Amygdala (tissue), 56 donors: ENCODE data around the gene GPBAR1.
A peak's percentile ranks its signal among the peaks of the same experiment; 100 is the strongest.
"Not testable (repeated sequence)": the region's sequence is repeated elsewhere in the genome, so short reads cannot be mapped to it uniquely, and the experiment has no call there.

Source experiments
- DNase-seq, 56 donors: peaks; one replicate each; lab custom pipeline; 2025; lab: John Stamatoyannopoulos, UW

GPBAR1 gene

DNA sequence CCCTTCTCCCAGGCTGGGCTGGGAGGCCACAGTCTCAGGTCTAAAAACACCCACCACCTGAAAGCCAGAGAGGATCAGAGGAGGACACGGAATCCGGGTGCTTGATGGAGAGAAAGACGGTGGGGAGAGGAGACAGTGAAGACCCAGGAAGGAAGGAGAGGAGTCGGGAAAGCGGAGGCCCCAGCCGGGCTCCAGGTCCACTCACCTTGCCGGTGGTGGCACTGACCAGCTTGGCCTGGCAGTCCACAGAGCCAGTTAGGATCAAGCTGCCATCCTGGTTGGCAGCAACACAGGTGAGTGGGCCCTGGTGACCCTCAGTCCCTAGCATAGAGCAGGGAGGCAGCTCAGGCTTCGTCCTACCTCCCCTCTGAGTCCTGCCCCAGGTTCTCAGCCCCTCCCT, 4.8 kb downstream of the GPBAR1 start:
- DNase-seq = no peak

DNA sequence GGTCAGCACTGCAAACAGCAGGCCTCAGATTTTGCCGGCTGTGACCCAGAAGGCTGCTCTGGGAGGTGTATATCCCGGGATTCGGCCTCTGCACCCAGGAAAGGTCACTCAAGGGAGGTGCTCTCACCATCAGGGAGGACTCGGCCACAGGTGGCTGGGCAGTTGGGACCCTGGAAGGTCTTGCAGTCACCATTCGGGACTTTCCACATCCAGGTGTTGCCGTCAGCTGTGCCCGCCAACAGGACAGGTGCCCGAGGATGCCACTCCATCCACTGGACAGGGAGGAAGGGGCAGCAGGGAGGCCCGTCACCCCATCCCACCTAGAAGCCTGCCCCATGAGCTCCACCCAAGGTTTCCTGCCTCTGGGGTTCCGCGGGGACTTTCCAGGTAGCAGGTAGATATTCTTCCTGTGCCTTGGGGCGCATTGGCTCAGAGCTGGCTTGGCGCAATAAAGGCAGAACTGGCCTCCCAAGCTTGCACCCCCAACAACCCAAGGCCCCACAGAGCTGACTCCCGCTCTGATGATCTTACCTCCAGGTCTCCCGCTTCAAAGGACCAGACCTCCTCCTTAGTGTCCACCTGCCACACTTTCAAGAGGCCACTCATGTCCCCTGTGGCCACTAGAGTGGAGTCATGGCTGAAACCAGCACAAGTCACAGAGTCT, 5.6 kb downstream of the GPBAR1 start:
- DNase-seq = no peak

DNA sequence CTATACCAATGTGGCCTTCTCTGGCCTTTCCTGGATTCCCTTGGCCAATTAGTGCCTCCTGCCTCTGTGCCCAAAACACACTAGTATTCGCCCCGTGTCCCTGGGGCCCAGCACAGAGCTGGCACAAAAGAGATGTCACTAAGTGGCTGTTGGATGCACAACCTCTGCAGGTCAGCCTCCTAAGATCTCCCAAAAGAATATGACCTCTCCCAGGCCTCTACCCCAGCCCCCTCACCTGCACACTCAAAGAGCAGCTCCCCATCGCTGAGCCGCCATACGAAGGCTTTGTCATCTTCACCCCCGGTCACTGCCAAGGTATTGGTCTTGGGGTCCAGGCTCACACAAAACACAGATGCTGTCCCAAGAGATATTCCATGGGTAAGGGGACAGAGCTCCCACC, 6.4 kb downstream of the GPBAR1 start:
- no peak for DNase-seq

DNA sequence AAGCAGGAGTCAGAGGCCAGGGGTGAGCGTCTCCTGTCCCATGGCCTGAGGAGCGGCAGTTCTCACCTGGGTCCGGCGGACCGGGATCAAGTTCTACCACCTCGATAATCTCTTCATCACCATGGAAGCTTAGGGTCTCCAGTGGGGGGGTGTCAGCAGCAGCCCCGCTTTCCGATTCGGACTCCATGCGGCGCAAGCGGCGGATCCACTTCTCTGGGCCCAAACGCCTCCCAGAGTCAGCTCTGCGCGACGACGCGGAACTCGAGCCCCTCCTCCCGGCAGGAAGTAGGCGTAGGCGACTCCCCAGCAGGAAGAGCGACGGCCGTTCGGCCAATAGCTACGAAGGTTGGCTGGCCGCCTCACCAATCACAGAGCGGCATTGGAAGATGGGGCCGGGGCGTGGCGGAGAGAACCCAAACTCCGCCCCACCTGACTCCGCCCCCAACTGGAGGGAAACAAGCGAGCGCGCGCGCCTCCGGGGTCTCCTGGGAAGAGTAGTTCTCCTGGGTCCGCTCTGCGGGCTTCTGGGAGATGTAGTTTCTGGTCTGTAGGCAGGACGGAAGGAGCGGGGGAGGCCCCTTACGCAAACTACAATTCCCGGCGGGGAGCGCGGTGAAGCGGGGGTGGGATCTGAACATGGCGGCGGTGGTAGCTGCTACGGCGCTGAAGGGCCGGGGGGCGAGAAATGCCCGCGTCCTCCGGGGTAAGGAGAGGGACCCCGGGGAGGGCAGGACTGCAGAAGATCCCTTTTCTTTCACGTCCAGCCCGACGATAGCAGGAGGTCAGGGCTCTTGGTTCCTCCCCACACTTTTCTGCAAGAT, 9.3 kb downstream of the GPBAR1 start, which contains the start of the genes AAMP and PNKD:
Gene AAMP (minus strand): TSS at position 238 of the 821 bp plus-strand sequence. CDS start 51 bp downstream, at position 187.
Gene PNKD (plus strand): TSS at position 620 of the 821 bp plus-strand sequence. CDS start 17 bp downstream, at position 637.
- DNase-seq = peak; percentile 77 to 100 (median 100)

DNA sequence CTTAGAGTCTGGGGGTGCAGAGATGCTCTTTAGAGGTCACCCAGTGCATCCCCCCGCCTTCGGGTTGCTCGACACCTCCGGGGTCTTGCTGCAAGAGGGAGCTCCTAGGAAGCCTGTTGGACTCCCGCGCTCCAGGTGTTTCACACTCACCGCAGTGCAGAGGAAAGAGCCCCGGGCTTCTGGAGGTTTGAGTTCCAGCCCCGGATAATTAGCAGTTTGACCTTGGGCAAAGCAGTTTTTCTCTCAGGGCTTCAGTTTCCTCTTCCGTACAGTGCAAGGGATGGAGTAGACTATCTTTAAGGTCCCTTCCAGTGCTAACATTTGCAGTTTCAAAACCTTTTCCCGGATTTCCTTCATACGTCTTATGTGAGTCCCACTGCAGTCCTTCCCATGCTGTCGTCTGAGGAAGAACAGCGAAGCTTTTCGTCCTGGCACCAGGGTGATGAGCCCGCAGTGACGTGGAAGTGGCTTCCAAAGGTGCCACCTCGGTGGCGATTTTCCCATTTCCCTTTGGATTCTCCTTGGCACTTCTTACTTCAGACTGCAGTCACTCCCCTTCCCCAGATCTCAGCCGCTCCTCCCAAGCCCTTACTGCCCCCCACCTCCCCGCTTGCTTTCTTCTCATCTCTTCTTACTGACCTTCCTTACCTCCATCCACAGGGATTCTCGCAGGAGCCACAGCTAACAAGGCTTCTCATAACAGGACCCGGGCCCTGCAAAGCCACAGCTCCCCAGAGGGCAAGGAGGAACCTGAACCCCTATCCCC, 10.1 kb downstream of the GPBAR1 start:
- peak in 1 of 56 donors; percentile 67 for DNase-seq

DNA sequence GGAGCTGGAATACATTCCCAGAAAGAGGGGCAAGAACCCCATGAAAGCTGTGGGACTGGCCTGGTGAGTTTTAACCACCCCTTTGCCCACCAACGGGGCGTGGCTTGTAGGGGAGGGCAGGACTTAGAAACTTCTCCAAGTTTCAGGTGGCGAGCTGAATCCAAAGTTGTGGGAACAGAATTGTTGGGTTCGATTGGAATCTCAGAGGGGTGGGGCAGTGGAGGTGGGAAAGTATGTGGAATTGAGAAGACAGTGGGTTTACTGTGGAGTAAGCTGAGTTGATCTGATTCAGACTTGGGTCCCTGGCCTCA, 10.6 kb downstream of the GPBAR1 start:
- no peak for DNase-seq

DNA sequence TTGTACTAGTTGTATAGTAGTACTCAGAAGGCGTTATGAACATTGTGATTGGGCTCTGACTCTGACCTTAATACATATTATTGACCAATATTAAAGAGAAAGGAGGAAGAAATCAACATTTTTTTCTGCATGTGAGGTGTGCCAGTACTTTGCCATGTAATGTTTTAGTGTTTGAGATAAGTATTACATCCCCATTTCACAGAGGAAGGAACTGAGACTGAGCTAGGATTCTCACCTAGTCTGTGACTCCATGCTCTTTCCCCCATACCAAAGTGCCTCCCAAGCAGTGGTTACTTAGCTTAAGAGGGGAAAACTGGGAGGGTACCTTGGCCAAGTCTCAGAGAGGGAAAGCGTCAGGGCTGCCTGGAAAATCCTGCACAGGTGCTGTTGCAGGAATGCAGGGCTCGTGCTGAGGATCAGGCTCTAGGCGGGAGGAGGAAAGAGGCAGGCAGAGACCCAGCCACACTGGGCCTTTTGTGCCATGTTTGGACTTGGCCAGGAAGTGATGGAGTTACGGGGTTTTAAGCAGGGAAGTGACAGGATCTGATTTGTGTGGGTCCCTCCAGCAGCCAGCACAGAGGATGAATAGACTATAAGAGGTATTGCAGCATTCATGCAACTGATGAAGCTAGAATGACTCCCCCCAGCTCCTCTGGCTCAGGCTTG, 11.2 kb downstream of the GPBAR1 start:
- DNase-seq = peak in 1 of 56 donors; percentile 36

DNA sequence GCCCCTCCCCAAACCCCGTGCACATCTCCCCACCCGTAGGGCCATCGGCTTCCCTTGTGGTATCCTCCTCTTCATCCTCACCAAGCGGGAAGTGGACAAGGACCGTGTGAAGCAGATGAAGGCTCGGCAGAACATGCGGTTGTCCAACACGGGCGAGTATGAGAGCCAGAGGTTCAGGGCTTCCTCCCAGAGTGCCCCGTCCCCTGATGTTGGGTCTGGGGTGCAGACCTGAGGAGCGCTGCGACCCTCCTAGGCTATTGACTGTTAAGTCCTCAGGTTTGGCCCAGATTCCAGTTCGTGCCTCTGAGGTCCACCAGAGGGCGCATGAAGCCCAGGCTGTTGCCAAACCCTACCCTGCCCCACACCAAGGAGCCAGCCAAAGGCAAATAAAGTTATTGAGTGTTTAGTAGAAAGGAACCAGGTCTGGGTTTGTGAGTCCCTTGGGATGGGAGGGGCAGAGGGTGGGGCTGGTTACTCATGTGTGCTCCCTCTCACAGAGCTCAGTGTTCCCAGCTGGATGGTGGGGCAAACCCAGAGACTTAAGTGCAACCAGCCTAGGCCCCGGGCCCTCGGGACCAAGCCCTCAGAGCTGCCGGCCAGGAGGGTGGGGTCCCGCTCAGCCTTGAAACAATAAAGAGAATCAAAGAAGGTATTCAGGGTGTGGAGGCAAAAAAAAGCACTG, 11.9 kb downstream of the GPBAR1 start:
- peak in 55 of 56 donors; percentile 23 to 87 (median 67) for DNase-seq

DNA sequence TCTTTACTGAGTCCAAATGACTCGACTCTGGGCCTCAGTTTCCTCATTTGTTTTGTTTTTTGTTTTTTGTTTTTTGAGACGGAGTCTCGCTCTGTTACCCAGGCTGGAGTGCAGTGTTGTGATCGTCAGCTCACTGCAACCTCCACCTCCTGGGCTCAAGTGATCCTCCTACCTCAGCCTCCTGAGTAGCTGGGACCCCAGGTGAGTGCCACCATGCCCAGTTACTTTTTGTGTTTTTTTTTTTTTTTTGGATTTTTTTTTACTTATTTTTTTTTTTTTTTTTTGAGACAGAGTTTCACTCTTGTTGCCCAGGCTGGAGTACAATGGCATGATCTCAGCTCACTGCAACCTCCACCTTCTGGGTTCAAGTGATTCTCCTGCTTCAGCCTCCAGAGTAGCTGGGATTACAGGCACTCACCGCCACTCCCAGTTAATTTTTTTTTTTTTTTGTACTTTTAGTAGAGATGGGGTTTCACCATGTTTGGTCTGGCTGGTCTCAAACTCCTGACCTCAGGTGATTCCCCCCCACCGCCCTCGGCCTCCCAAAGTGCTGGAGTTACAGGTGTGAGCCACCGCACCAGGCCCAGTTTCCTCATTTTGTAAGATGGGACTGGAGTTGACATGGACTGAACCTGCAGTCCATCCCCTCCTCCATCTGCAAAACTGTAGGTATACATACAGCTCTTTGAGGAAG, 12.5 kb downstream of the GPBAR1 start:
- not testable (repeated sequence) for DNase-seq

DNA sequence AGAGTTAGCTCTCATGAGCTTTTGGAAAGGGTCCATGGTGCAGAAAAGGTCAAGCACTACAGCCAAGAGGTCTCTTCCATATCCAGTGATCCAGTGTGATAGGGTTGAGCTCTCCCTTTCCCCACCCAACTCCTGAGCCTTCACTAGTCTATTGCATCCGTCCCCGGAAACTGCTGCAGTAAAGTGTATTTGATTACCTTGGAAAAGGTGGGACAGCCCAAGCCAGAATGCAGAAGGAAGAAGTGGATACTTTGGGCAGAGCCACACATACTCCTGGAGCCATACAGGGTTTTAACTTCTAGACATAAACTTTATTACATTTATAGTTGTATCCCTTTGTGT, 13.1 kb downstream of the GPBAR1 start:
- DNase-seq = no peak

DNA sequence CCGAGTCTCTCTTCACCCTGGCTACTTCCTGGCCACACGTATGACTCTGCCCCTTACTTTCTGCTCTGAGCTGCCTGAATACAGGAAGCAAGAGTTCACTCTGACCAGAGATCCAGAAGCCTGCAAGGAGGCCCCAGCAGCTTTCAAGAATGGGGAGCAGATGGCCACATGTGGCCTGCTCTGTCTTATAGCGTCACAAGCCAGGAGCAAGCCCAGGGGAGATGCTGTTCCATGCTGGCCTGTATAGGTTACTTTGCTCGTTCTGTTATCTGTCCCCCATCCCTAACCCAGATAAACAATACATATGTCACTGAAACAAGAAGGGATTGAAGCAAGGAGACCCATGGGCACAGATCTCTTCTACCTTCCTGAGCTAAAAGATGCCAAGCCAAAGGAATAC, 13.8 kb downstream of the GPBAR1 start:
- DNase-seq = no peak

DNA sequence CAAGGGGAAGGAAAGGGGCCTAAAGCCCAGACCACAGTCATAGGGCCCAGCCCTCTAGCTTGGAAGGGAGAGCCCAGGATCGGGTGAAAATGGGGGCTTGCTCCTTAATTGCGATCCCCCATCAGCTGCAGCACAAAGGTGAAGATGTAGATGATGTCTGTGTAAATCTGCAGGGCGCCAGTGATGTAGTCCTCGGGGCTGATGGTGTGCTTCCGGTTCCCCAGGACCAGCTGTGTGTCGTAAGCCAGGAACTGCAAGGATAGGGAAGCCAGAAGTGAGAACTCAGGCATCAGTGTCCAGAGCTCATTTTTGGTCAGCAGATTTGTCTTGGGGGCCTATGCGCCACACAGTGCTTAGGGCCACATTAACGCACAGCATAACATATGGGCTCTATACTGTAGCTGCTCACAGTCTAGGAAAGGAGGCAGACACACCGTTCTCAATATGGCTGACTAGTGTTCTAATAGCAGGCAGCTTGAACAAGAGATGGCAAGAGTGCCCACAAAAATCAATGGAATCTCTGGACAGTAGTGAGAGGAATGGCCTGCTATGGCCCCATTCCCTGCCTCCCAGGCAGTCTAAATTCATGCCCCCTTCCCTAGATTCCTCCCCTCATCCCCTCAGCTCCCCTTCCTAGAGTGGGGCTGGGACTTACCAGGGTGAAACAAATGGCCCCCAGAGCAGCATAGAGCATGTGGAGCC, 14.7 kb downstream of the GPBAR1 start:
- DNase-seq = no peak

DNA sequence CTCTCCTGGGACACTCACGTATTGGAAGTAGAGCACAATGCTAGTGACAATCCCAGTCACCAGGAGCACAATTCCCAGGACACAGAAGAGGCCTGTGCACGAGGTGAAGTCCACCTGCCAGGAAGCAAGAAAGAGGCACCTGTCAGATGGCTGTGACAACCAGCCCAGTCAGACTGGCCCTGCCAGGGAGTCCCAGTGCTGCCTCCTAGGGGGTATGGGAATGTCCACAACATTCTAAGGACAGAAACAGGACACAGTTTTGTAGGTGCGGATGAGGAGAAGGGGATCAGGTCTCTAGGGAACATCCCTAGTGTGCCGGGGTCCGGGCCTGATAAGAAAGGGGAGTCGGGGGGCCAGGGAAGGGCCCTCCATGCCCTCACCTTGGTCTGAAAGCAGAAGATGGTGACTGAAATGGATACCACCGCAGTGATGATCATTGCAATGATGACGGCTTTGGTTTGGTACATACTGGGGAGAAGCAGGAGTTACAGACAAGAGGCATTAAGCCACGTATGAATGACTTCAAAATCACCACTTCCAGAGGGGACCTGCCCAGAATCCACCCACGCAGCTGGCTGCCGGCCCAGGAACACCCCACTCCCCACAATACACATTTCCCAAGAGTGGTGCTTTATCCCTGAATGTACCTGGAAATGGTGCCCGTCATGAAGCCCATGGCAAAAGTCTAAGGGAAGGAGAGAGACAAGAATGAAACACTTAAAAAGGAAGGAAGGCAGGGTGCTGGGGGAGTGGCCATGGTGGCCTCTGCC, 16.4 kb downstream of the GPBAR1 start:
- no peak for DNase-seq

DNA sequence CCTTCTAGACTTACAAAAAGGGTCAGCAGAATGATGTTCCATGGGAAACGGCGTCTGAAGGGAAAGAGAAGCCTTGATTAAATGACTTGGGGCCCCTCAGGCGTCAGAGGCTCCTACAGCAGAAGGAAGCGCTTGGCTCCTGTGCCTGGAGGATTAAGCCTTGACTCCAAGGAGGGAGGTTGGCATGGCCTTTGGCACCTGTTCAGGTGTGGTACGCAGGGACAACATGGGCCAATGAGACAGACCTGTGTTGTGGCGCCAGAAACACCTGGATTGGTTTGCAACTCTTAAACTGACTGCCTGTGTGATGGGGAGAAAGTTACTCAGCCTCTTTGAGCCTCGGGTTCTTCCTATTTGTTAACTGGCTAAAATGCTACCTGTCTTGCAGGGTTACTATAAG, 17.1 kb downstream of the GPBAR1 start:
- DNase-seq = no peak

DNA sequence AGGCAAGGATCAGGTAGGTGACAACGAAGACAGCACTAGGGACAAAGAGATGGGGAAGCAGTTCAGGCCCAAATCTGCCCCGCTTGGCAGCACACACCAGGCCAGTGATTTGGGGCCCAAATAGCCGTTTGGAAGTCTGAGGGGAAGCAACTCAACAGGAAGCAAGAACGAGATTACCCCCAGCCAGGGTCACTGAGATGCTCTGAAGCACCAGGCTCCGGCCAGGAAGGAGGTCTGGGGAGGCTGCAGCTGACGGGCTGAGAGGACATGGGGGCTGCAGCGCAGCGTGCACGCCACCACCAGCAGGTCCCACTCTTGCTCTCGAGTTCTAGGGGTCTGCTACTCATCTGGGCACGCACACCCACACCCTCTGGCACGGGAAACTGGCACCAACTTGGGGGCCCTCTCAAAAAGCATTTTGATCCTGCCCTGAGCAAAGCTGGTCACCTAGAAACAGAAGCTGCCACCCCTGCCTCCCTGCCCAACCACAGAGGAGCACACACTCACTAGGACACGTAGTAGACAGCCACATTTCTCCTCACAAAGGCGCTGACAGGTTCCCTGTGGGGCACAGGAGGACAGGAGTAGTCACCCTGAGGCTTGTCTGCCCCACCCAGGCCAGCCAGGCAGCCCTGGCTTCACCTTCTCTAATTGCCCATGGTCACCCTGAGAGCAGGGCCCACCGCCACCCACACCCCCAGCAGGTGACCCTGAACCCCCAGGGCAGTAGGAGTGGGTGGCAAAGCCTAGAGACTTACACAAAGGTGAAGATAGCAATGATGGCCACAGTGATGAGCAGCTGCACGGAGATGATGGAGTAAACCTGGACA, 17.9 kb downstream of the GPBAR1 start:
- DNase-seq = no peak

DNA sequence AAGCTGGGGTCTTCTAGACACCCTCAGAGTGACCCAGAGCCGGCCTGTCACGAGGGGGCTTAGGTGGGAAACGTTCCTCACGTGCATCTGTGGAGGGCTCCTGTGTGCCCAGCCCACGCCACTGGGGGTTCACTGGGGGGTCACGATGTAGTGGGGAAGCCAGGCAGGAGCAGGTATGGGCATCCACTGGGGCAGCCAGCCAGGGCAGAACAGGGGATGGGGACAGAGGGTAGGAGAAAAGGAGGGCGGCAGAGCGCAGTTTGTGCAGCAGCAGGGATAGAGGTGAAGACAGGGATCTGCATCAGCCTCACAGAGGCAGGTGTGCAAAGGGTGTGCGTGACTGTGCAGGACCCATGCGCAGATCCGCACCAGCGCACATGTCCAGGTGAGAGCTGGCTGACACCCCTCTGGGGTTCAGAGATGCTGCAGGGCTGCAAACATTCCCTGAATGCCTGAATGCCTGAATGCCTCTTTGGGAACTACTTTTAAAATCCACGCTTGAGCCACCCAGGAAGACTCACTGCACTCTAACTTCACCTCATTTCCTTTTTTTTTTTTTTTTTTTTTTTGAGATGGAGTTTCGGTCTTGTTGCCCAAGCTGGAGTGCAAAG, 19.6 kb downstream of the GPBAR1 start:
- DNase-seq = no peak

DNA sequence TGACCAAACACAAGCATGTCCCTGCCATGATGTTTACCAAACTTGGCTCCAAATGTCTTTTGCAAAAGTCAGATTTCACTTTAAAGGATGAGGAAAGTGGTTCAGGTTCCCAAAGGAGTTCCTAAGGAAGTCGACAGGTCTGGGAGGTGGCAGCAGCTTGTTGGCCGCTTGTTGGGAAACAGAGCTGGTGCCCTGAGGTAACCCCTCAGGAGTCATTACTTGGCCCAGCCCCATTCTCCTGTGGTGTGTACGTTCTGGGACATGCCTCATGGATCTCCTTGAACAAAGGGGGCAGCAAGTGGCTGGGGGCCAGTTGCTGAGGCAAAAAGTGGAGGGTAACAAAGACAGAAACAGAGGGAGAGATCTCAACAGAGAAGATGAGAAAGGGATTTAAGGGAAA, 20.6 kb downstream of the GPBAR1 start:
- DNase-seq = no peak
